ENCODE data around the gene CHD5. TPM values are rescaled to one million over a fixed set of nuclear protein-coding genes. Genes with fewer than 3 reads are reported as not detected.

The CHD5 gene
- polyA plus RNA-seq, 2 of the 4 experiments (the other 2 are of a cell fraction), result 0.21 to 0.66 TPM

- Histone ChIP-seq H3K9me3 (no peaks in the 10 kb centered on the region), H3K27ac (no peak overlapping the region), H3K4me3 (no peak overlapping the region), H3K4me1 (peaks cover 9% of the 10 kb centered on the region), H3K4me2 (no peak overlapping the region)
- POLR2A ChIA-PET, result no interaction called here
- DNase-seq (ENCODE audit: low read depth in 1 of 2, low spot score in 1 of 2) (no peak), FAIRE-seq (no peak), ATAC-seq (no peak)
- CTCF ChIA-PET, result no interaction called here
- TF ChIP-seq, protein P1, sequence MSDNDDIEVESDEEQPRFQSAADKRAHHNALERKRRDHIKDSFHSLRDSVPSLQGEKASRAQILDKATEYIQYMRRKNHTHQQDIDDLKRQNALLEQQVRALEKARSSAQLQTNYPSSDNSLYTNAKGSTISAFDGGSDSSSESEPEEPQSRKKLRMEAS (IDR thresholded peaks at IDR 0.05), result no peak
- no peak for TF ChIP-seq ZSCAN20 (CRISPR knock-in tag; IDR thresholded peaks at IDR 0.05)
- no peak for TF ChIP-seq CHD4 (IDR thresholded peaks at IDR 0.05; ENCODE audit: borderline replicate concordance)
- TF ChIP-seq FOSB (CRISPR knock-in tag; IDR thresholded peaks at IDR 0.05), result no peak
- no peak for TF ChIP-seq MAFK (IDR thresholded peaks at IDR 0.05; ENCODE audit: partially characterized antibody)
- TF ChIP-seq CEBPB (IDR thresholded peaks at IDR 0.05), result no peak
- TF ChIP-seq EHF (CRISPR knock-in tag; IDR thresholded peaks at IDR 0.05), result no peak
- TF ChIP-seq PHF8 (IDR thresholded peaks at IDR 0.05; ENCODE audit: borderline replicate concordance, low read depth), result no peak
- no peak for TF ChIP-seq RFX5 (IDR thresholded peaks at IDR 0.05)
- no peak for TF ChIP-seq CBX2 (IDR thresholded peaks at IDR 0.05; ENCODE audit: borderline replicate concordance, low read depth)
- no peak for TF ChIP-seq SMC3 (IDR thresholded peaks at IDR 0.05)
- TF ChIP-seq, protein P2, sequence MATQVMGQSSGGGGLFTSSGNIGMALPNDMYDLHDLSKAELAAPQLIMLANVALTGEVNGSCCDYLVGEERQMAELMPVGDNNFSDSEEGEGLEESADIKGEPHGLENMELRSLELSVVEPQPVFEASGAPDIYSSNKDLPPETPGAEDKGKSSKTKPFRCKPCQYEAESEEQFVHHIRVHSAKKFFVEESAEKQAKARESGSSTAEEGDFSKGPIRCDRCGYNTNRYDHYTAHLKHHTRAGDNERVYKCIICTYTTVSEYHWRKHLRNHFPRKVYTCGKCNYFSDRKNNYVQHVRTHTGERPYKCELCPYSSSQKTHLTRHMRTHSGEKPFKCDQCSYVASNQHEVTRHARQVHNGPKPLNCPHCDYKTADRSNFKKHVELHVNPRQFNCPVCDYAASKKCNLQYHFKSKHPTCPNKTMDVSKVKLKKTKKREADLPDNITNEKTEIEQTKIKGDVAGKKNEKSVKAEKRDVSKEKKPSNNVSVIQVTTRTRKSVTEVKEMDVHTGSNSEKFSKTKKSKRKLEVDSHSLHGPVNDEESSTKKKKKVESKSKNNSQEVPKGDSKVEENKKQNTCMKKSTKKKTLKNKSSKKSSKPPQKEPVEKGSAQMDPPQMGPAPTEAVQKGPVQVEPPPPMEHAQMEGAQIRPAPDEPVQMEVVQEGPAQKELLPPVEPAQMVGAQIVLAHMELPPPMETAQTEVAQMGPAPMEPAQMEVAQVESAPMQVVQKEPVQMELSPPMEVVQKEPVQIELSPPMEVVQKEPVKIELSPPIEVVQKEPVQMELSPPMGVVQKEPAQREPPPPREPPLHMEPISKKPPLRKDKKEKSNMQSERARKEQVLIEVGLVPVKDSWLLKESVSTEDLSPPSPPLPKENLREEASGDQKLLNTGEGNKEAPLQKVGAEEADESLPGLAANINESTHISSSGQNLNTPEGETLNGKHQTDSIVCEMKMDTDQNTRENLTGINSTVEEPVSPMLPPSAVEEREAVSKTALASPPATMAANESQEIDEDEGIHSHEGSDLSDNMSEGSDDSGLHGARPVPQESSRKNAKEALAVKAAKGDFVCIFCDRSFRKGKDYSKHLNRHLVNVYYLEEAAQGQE (IDR thresholded peaks at IDR 0.05), result no peak
- no peak for TF ChIP-seq BHLHE40 (IDR thresholded peaks at IDR 0.05; ENCODE audit: low read depth, low read length)
- no peak for TF ChIP-seq HOXA7 (CRISPR knock-in tag; IDR thresholded peaks at IDR 0.05)
- TF ChIP-seq TFCP2L1 (CRISPR knock-in tag; IDR thresholded peaks at IDR 0.05), result no peak
- TF ChIP-seq ZC3H11A (IDR thresholded peaks at IDR 0.05), result no peak
- TF ChIP-seq ESRRA (IDR thresholded peaks at IDR 0.05; ENCODE audit: borderline replicate concordance, low read length), result no peak
- TF ChIP-seq KDM5A (IDR thresholded peaks at IDR 0.05), result no peak
- no CpG with 5 or more reads among the region's 16 CpGs for WGBS (ENCODE audit: missing lambda C conversion rate)
These were observed 31.6 kb upstream of the CHD5 start for GRCh38 chr1:6211731-6212130.

- Histone ChIP-seq H3K4me3 (no peak overlapping the region), H3K9me3 (no peaks in the 10 kb centered on the region), H3K27ac (no peak overlapping the region), H3K4me1 (peaks cover 9% of the 10 kb centered on the region), H3K4me2 (no peak overlapping the region)
- WGBS (ENCODE audit: missing lambda C conversion rate), result 96% methylated on average over 18 of the region's 29 CpGs
- ATAC-seq, result no peak
- FAIRE-seq, result no peak
- CTCF ChIA-PET, result interaction anchor here (1.2 to 1.3 kb wide), 3 partner anchors 11 to 36 kb away, joined by 4 to 5 read pairs (median 4); no protein-coding TSS in a partner anchor
- POLR2A ChIA-PET, result no interaction called here
- DNase-seq (ENCODE audit: low read depth in 1 of 2, low spot score in 1 of 2), result no peak
- TF ChIP-seq KDM1A (IDR thresholded peaks at IDR 0.05; ENCODE audit: low read depth), result no peak
- no peak for TF ChIP-seq CEBPB (IDR thresholded peaks at IDR 0.05)
- TF ChIP-seq, protein P2 (IDR thresholded peaks at IDR 0.05), result no peak
- no peak for TF ChIP-seq POLR2AphosphoS2 (conservative IDR thresholded peaks at IDR 0.05; ENCODE audit: low read length)
- no peak for TF ChIP-seq CHD2 (IDR thresholded peaks at IDR 0.05; ENCODE audit: low read length, partially characterized antibody)
- TF ChIP-seq POLR2A (IDR thresholded peaks at IDR 0.05; ENCODE audit: low read length), result no peak
These were observed 30.7 kb upstream of the CHD5 start for GRCh38 chr1:6210591-6211355.
